ENCODE measurements around the gene PYCARD. TPM values are rescaled to one million over a fixed set of nuclear protein-coding genes. Genes with fewer than 3 reads are reported as not detected.

Gene PYCARD
- total and polyA plus RNA-seq, 8 donors = 3.3 to 27.3 (median 9.6) TPM

DNA sequence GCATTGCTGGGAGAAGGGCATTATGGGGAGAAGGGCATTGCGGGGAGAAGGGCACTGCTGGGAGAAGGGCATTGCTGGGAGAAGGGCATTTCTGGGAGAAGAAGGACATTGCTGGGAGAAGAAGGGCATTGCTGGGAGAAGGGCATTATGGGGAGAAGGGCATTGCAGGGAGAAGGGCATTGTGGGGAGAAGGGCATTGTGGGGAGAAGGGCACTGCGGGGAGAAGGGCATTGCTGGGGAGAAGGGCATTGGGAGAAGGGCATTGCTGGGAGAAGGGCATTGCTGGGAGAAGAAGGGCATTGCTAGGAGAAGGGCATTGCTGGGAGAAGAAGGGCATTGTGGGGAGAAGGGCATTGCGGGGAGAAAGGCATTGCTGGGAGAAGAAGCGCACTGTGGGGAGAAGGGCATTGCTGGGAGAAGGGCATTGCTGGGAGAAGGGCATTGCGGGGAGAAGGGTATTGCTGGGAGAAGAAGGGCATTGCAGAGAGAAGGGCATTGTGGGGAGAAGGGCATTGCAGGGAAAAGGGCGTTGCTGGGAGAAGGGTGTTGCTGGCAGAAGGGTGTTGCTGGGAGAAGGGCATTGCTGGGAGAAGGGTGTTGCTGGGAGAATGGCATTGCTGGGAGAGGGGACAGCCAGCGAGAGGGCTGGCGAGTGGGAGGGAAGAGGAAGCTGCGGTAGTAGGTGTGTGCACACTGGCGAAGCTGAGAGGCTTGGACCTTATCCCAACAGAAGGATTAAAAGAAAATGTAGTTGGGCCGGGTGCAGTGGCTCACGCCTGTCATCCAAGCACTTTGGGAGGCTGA lies 19.0 kb upstream of the PYCARD start:
- WGBS, 2 donors = 75 to 78% methylated on average over 12 of the region's 12 CpGs
- no peak for FAIRE-seq

DNA sequence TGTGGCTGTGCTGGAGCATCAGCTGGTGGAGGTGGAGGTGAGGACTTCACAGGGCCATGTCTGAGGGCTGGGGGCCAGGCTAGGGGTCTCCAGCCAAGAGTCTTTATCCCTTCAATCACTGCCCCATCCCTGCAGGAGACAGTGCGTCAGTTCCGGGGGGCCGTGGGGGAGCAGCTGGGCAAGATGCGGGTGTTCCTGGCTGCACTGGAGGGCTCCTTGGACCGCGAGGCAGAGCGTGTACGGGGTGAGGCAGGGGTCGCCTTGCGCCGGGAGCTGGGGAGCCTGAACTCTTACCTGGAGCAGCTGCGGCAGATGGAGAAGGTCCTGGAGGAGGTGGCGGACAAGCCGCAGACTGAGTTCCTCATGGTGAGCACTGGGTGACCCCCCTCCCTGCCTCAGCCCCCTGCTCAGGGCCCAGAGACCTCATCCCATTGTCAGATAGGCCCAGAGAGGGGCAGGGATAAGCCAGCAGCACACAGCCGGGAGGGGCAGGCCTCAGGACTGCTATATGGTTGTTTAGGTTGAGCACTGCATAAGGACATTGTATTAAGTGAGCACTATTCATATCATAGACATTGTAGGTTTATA lies 16.7 kb upstream of the PYCARD start:
- peaks cover 0 to 18% (median 3%) of the 10 kb centered on the region in 4 donors for H3K27me3 ChIP-seq
- peaks cover 15 to 17% (median 16%) of the 10 kb centered on the region in 3 donors for H3K4me1 ChIP-seq
- H3K9me3 ChIP-seq = no peaks in the 10 kb centered on the region
- intact Hi-C loops (cut with DNase I) = no loop called here
- WGBS, 2 donors = 84 to 89% methylated on average over 15 of the region's 15 CpGs
- H3K36me3 ChIP-seq = no peaks in the 10 kb centered on the region
- no peak overlapping the region for H3K4me3 ChIP-seq
- ATAC-seq (no peak), DNase-seq (peak in 1 of 6 donors; percentile 55), FAIRE-seq (no peak)
- no peak for TF ChIP-seq CTCF (IDR thresholded peaks at IDR 0.05)
- no peak overlapping the region for H3K27ac ChIP-seq

More for the DNA sequence above, 19.0 kb upstream of the PYCARD start:
- ATAC-seq (no peak), DNase-seq (no peak)
- H3K27ac ChIP-seq = no peak overlapping the region
- no peak overlapping the region for H3K4me3 ChIP-seq
- intact Hi-C loops (cut with DNase I) = no loop called here
- peaks cover 0 to 11% (median 2%) of the 10 kb centered on the region in 4 donors for H3K27me3 ChIP-seq
- H3K4me1 ChIP-seq = peaks cover 4 to 6% (median 5%) of the 10 kb centered on the region in 3 donors
- no peak for TF ChIP-seq CTCF (IDR thresholded peaks at IDR 0.05)
- no peaks in the 10 kb centered on the region for H3K9me3 ChIP-seq
- no peaks in the 10 kb centered on the region for H3K36me3 ChIP-seq

GRCh38 chr16:31217136-31217530 lies 14.6 kb upstream of the PYCARD start:
- TF ChIP-seq CTCF (IDR thresholded peaks at IDR 0.05) = no peak
- intact Hi-C loops (cut with DNase I) = no loop called here
- DNase-seq (no peak), ATAC-seq (no peak), FAIRE-seq (no peak)
- Histone ChIP-seq H3K36me3 (no peaks in the 10 kb centered on the region), H3K4me1 (peaks cover 15 to 17% (median 16%) of the 10 kb centered on the region in 3 donors), H3K27ac (no peak overlapping the region), H3K9me3 (no peaks in the 10 kb centered on the region), H3K4me3 (no peak overlapping the region), H3K27me3 (peaks cover 0 to 18% (median 3%) of the 10 kb centered on the region in 4 donors)
- 17 to 18% methylated on average over 4 of the region's 4 CpGs for WGBS, 2 donors

GRCh38 chr16:31216422-31217135 lies 14.0 kb upstream of the PYCARD start, which contains the start of gene PYDC1:
Gene PYDC1, minus strand, starts transcription at chr16:31217135. Its CDS starts 107 bp downstream, at chr16:31217028.
- FAIRE-seq = no peak
- H3K9me3 ChIP-seq = no peaks in the 10 kb centered on the region
- WGBS, 2 donors = 3 to 6% methylated on average over 45 to 52 of the region's 52 CpGs
- H3K27ac ChIP-seq = no peak within 1 kb of the TSS
- TF ChIP-seq CTCF (IDR thresholded peaks at IDR 0.05) = no peak
- peak in 2 of 6 donors; percentile 64 to 68 for DNase-seq
- peaks cover 0 to 18% (median 3%) of the 10 kb centered on the region in 4 donors for H3K27me3 ChIP-seq
- no peaks in the 10 kb centered on the region for H3K36me3 ChIP-seq
- ATAC-seq = peak in 1 of 4 donors; percentile 10
- intact Hi-C loops (cut with DNase I) = no loop called here
- peaks cover 15 to 17% (median 16%) of the 10 kb centered on the region in 3 donors for H3K4me1 ChIP-seq
- peak within 1 kb of the TSS in 2 of 4 donors; percentile 44 to 59 for H3K4me3 ChIP-seq
